HEK293 (cell line): ENCODE results near the gene TAOK3.

Experiments used
- CTCF ChIA-PET: fragments of 350-600 bp; formaldehyde crosslinking; extraction: SDS; loops from one replicate; lab custom pipeline; 2021; ENCODE audit warnings: antibody characterized with exemption; lab: Yijun Ruan, JAX
- POLR2A ChIA-PET: fragments of 300-600 bp; formaldehyde crosslinking; extraction: SDS; loops from one replicate; lab custom pipeline; 2020; ENCODE audit warnings: antibody characterized with exemption, inconsistent platforms; lab: Yijun Ruan, JAX
- H3K27ac ChIP-seq: fragments of 200-500 bp; sonication (Bioruptor generic); 2 replicates; pipeline ENCODE4 v1.5.1; 2014; ENCODE audit warnings: low read depth, low read length, control low read depth, inconsistent platforms; ENCODE audit errors: extremely low read depth
- H3K36me3 ChIP-seq, 2 experiments: fragments of 200-500 bp in 1 of 2; sonication (Bioruptor generic) in 1 of 2; 1 replicate in 1 of 2; 2 replicates in 1 of 2; pipeline ENCODE4 v1.5.1; 2014 to 2017; ENCODE audit warnings: inconsistent platforms in 2 of 2, low read length in 2 of 2; ENCODE audit not compliant: control insufficient read depth in 2 of 2, insufficient read depth in 1 of 2
- H3K4me1 ChIP-seq: fragments of 200-500 bp; sonication (Bioruptor generic); 2 replicates; pipeline ENCODE4 v1.5.1; 2014; ENCODE audit warnings: mild to moderate bottlenecking, low read length, inconsistent platforms; ENCODE audit not compliant: control insufficient read depth, insufficient read depth
- H3K4me3 ChIP-seq: 2 replicates; pipeline ENCODE4 v1.5.1; 2011; ENCODE audit warnings: low read depth, mild to moderate bottlenecking, control low read depth, low read length, moderate library complexity
- H3K9me3 ChIP-seq: fragments of 200-500 bp; sonication (Bioruptor generic); 2 replicates; pipeline ENCODE4 v1.5.1; 2014; ENCODE audit warnings: low read depth, low read length, inconsistent platforms; ENCODE audit not compliant: control insufficient read depth, insufficient read depth
- HOXA7 ChIP-seq: sonication (generic); formaldehyde crosslinking; IDR thresholded peaks from 2 replicates; pipeline ENCODE4 v1.8.1; 2022; ENCODE audit warnings: missing genetic modification reagents, borderline replicate concordance
- INSM2 ChIP-seq: fragments of 450-650 bp; formaldehyde crosslinking; IDR thresholded peaks from 2 replicates; pipeline ENCODE4 v1.5.1; 2016; ENCODE audit warnings: missing biosample characterization, missing genetic modification characterization
- OVOL3 ChIP-seq: fragments of 450-650 bp; formaldehyde crosslinking; IDR thresholded peaks from 2 replicates; pipeline ENCODE4 v1.5.1; 2016; ENCODE audit warnings: missing biosample characterization, missing genetic modification characterization
- SP2 ChIP-seq: fragments of 450-650 bp; formaldehyde crosslinking; IDR thresholded peaks from 2 replicates; pipeline ENCODE4 v1.5.1; 2016; ENCODE audit warnings: missing biosample characterization, missing genetic modification characterization
- ZBTB17 ChIP-seq: fragments of 450-650 bp; formaldehyde crosslinking; IDR thresholded peaks from 2 replicates; pipeline ENCODE4 v1.5.1; 2016; ENCODE audit warnings: missing biosample characterization, missing genetic modification characterization
- ZFP41 ChIP-seq: fragments of 450-650 bp; formaldehyde crosslinking; IDR thresholded peaks from 2 replicates; pipeline ENCODE4 v1.5.1; 2016; ENCODE audit warnings: missing biosample characterization, missing genetic modification characterization, borderline replicate concordance
- ZNF133 ChIP-seq: fragments of 450-650 bp; formaldehyde crosslinking; IDR thresholded peaks from 2 replicates; pipeline ENCODE4 v1.5.1; 2016; ENCODE audit warnings: missing biosample characterization, missing genetic modification characterization
- ZNF157 ChIP-seq: fragments of 450-650 bp; formaldehyde crosslinking; IDR thresholded peaks from 2 replicates; pipeline ENCODE4 v1.5.1; 2016; ENCODE audit warnings: missing biosample characterization, missing genetic modification characterization
- ZNF26 ChIP-seq: fragments of 450-650 bp; formaldehyde crosslinking; IDR thresholded peaks from 2 replicates; pipeline ENCODE4 v1.5.1; 2016; ENCODE audit warnings: missing biosample characterization, missing genetic modification characterization
- ZNF302 ChIP-seq: fragments of 450-650 bp; formaldehyde crosslinking; IDR thresholded peaks from 2 replicates; pipeline ENCODE4 v1.5.1; 2016; ENCODE audit warnings: missing biosample characterization, missing genetic modification characterization, low read depth
- ZNF335 ChIP-seq: fragments of 450-650 bp; formaldehyde crosslinking; conservative IDR thresholded peaks from 2 replicates; pipeline ENCODE4 v1.5.1; 2016; ENCODE audit warnings: missing biosample characterization, missing genetic modification characterization
- ZNF423 ChIP-seq: fragments of 450-650 bp; formaldehyde crosslinking; IDR thresholded peaks from 2 replicates; pipeline ENCODE4 v1.5.1; 2016; ENCODE audit warnings: missing biosample characterization, missing genetic modification characterization
- ZNF501 ChIP-seq: fragments of 450-650 bp; formaldehyde crosslinking; IDR thresholded peaks from 2 replicates; pipeline ENCODE4 v1.5.1; 2016; ENCODE audit warnings: missing biosample characterization, missing genetic modification characterization
- ZNF544 ChIP-seq: fragments of 450-650 bp; formaldehyde crosslinking; IDR thresholded peaks from 2 replicates; pipeline ENCODE4 v1.5.0; 2017; ENCODE audit warnings: missing biosample characterization, missing genetic modification characterization
- ZNF621 ChIP-seq: fragments of 450-650 bp; formaldehyde crosslinking; IDR thresholded peaks from 2 replicates; pipeline ENCODE4 v1.5.1; 2017; ENCODE audit warnings: missing biosample characterization, missing genetic modification characterization
- ZNF707 ChIP-seq: fragments of 450-650 bp; formaldehyde crosslinking; IDR thresholded peaks from 2 replicates; pipeline ENCODE4 v1.5.1; 2016; ENCODE audit warnings: missing biosample characterization, missing genetic modification characterization
- ZNF768 ChIP-seq: fragments of 450-650 bp; formaldehyde crosslinking; IDR thresholded peaks from 2 replicates; pipeline ENCODE4 v1.5.1; 2018; ENCODE audit warnings: missing biosample characterization, mild to moderate bottlenecking, missing genetic modification characterization
- TF ChIP-seq, protein P1 (sequence below): fragments of 450-650 bp; formaldehyde crosslinking; IDR thresholded peaks from 2 replicates; pipeline ENCODE4 v1.5.1; 2016; ENCODE audit warnings: missing biosample characterization, missing genetic modification characterization
- TF ChIP-seq, protein P2 (sequence below): fragments of 450-650 bp; IDR thresholded peaks from 2 replicates; pipeline ENCODE4 v1.5.1; 2018; ENCODE audit warnings: missing biosample characterization, mild to moderate bottlenecking, missing genetic modification characterization
- TF ChIP-seq, protein P3 (sequence below): fragments of 450-650 bp; formaldehyde crosslinking; IDR thresholded peaks from 2 replicates; pipeline ENCODE4 v1.5.1; 2016; ENCODE audit warnings: missing biosample characterization, missing genetic modification characterization
- TF ChIP-seq, protein P4 (sequence below): fragments of 450-650 bp; formaldehyde crosslinking; conservative IDR thresholded peaks from 2 replicates; pipeline ENCODE4 v1.5.1; 2016; ENCODE audit warnings: low read depth, missing biosample characterization, missing genetic modification characterization

Gene TAOK3

GRCh38 chr12:118237052-118237665 is 135.5 kb downstream of the TAOK3 start:
- H3K36me3 ChIP-seq = peaks cover 0 to 6% of the 10 kb centered on the region in 2 experiments; a peak in 2 of 3 replicates
- no peak overlapping the region for H3K4me3 ChIP-seq
- ChIA-PET POLR2A (no interaction called here), CTCF (no interaction called here)
- H3K9me3 ChIP-seq = no peaks in the 10 kb centered on the region
- H3K27ac ChIP-seq = no peak overlapping the region
- H3K4me1 ChIP-seq = no peaks in the 10 kb centered on the region
- TF ChIP-seq ZNF335 (tag by site-specific recombination) (no peak), ZNF621 (tag by site-specific recombination) (no peak), HOXA7 (no peak), OVOL3 (tag by site-specific recombination) (no peak), ZNF133 (tag by site-specific recombination) (no peak), ZNF157 (tag by site-specific recombination) (no peak), ZBTB17 (tag by site-specific recombination) (no peak), ZNF707 (no peak), ZNF501 (tag by site-specific recombination) (no peak), ZNF544 (tag by site-specific recombination) (no peak), ZNF302 (tag by site-specific recombination) (no peak), SP2 (tag by site-specific recombination) (no peak), ZNF423 (tag by site-specific recombination) (no peak)
- TF ChIP-seq, protein P1, sequence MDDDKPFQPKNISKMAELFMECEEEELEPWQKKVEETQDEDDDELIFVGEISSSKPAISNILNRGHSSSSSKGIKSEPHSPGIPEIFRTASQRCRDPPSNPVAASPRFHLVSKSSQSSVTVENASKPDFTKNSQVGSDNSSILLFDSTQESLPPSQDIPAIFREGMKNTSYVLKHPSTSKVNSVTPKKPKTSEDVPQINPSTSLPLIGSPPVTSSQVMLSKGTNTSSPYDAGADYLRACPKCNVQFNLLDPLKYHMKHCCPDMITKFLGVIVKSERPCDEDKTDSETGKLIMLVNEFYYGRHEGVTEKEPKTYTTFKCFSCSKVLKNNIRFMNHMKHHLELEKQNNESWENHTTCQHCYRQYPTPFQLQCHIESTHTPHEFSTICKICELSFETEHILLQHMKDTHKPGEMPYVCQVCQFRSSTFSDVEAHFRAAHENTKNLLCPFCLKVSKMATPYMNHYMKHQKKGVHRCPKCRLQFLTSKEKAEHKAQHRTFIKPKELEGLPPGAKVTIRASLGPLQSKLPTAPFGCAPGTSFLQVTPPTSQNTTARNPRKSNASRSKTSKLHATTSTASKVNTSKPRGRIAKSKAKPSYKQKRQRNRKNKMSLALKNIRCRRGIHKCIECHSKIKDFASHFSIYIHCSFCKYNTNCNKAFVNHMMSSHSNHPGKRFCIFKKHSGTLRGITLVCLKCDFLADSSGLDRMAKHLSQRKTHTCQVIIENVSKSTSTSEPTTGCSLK (tag by site-specific recombination) = no peak
- TF ChIP-seq, protein P2, sequence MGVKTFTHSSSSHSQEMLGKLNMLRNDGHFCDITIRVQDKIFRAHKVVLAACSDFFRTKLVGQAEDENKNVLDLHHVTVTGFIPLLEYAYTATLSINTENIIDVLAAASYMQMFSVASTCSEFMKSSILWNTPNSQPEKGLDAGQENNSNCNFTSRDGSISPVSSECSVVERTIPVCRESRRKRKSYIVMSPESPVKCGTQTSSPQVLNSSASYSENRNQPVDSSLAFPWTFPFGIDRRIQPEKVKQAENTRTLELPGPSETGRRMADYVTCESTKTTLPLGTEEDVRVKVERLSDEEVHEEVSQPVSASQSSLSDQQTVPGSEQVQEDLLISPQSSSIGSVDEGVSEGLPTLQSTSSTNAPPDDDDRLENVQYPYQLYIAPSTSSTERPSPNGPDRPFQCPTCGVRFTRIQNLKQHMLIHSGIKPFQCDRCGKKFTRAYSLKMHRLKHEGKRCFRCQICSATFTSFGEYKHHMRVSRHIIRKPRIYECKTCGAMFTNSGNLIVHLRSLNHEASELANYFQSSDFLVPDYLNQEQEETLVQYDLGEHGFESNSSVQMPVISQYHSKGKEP (tag by site-specific recombination) = no peak

DNA sequence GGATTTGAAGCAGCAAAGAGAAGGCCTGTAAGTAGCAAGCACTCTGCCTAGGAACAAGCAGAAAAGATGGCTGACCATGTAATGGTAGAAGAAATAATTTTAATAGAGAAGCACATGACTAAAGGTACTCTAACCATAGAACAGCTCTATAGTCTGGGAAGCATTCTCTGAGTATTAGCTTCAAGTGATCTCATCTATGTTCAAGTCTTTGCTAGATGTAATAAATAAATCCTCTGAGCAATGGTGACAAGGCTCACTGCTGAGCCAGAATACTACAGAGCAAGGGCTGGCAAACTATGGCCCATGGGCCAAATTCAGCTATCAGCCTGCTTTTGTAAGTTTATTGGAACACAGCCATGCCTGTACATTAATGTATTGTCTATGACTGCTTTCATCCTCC is 152.0 kb downstream of the TAOK3 start:
- ChIA-PET POLR2A (no interaction called here), CTCF (interaction anchor here (0.6 to 1.2 kb wide), 3 partner anchors 38 to 155 kb away, joined by 3 to 4 read pairs (median 3); partner anchors contain the start of gene SUDS3)
- TF ChIP-seq, protein P3, sequence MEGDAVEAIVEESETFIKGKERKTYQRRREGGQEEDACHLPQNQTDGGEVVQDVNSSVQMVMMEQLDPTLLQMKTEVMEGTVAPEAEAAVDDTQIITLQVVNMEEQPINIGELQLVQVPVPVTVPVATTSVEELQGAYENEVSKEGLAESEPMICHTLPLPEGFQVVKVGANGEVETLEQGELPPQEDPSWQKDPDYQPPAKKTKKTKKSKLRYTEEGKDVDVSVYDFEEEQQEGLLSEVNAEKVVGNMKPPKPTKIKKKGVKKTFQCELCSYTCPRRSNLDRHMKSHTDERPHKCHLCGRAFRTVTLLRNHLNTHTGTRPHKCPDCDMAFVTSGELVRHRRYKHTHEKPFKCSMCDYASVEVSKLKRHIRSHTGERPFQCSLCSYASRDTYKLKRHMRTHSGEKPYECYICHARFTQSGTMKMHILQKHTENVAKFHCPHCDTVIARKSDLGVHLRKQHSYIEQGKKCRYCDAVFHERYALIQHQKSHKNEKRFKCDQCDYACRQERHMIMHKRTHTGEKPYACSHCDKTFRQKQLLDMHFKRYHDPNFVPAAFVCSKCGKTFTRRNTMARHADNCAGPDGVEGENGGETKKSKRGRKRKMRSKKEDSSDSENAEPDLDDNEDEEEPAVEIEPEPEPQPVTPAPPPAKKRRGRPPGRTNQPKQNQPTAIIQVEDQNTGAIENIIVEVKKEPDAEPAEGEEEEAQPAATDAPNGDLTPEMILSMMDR (tag by site-specific recombination) = no peak
- TF ChIP-seq, protein P4, sequence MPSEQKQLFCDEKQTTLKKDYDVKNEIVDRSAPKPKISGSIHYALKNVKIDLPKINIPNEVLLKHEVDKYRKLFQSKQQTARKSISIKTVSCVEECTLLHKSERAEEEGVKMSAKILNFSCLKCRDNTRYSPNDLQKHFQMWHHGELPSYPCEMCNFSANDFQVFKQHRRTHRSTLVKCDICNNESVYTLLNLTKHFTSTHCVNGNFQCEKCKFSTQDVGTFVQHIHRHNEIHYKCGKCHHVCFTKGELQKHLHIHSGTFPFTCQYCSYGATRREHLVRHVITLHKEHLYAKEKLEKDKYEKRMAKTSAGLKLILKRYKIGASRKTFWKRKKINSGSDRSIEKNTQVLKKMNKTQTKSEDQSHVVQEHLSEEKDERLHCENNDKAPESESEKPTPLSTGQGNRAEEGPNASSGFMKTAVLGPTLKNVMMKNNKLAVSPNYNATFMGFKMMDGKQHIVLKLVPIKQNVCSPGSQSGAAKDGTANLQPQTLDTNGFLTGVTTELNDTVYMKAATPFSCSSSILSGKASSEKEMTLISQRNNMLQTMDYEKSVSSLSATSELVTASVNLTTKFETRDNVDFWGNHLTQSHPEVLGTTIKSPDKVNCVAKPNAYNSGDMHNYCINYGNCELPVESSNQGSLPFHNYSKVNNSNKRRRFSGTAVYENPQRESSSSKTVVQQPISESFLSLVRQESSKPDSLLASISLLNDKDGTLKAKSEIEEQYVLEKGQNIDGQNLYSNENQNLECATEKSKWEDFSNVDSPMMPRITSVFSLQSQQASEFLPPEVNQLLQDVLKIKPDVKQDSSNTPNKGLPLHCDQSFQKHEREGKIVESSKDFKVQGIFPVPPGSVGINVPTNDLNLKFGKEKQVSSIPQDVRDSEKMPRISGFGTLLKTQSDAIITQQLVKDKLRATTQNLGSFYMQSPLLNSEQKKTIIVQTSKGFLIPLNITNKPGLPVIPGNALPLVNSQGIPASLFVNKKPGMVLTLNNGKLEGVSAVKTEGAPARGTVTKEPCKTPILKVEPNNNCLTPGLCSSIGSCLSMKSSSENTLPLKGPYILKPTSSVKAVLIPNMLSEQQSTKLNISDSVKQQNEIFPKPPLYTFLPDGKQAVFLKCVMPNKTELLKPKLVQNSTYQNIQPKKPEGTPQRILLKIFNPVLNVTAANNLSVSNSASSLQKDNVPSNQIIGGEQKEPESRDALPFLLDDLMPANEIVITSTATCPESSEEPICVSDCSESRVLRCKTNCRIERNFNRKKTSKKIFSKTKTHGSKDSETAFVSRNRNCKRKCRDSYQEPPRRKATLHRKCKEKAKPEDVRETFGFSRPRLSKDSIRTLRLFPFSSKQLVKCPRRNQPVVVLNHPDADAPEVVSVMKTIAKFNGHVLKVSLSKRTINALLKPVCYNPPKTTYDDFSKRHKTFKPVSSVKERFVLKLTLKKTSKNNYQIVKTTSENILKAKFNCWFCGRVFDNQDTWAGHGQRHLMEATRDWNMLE (tag by site-specific recombination) = no peak
- TF ChIP-seq ZNF26 (tag by site-specific recombination) (no peak), ZFP41 (no peak), INSM2 (no peak), ZNF768 (tag by site-specific recombination) (no peak)
- no peaks in the 10 kb centered on the region for H3K9me3 ChIP-seq
- no peak overlapping the region for H3K4me3 ChIP-seq
- no peak overlapping the region for H3K27ac ChIP-seq
- H3K36me3 ChIP-seq = no peaks in the 10 kb centered on the region
- no peaks in the 10 kb centered on the region for H3K4me1 ChIP-seq
